HepG2 (cell line): ENCODE measurements around the gene NELFB. TPM values are rescaled to one million over a fixed set of nuclear protein-coding genes. Genes with fewer than 3 reads are reported as not detected.

Experiments
- ATAC-seq: fragments of 200-7000 bp; cut with Tn5 transposase; 3 replicates; pipeline ENCODE4 v1.9.1; 2020; ENCODE audit warnings: mild to moderate bottlenecking, moderate library complexity
- BruUV-seq: library from RNA; stranded (reverse); fragments of 400-500 nt; replicated peaks from 2 replicates; lab custom pipeline; 2021; lab: Mats Ljungman, UMichigan
- CTCF ChIA-PET: fragments of 300-600 bp; formaldehyde crosslinking; extraction: SDS; loops from one replicate; lab custom pipeline; 2021; ENCODE audit warnings: low total read pairs, inconsistent platforms, low intra/inter-chr PET ratio; lab: Yijun Ruan, JAX
- POLR2A ChIA-PET: fragments of 350-600 bp; sonication (Branson Sonifier 250); formaldehyde crosslinking; loops from one replicate; lab custom pipeline; 2020; ENCODE audit warnings: antibody characterized with exemption, inconsistent platforms; lab: Yijun Ruan, JAX
- DNase-seq: peaks from one replicate; pipeline ENCODE4 v3.0.0-alpha.2; 2015; ENCODE audit warnings: low spot score
- FAIRE-seq: peaks from 3 replicates; lab custom pipeline; 2011; peaks lifted over from hg19 to GRCh38; lab: Jason Lieb, UNC
- H2AFZ ChIP-seq: one replicate; pipeline ENCODE4 v1.6.1; 2011; ENCODE audit warnings: low read length, inconsistent platforms
- H3K27ac ChIP-seq: fragments of 300-600 bp; 3 replicates; pipeline ENCODE4 v1.8.0; 2011; ENCODE audit warnings: mixed run types, mild to moderate bottlenecking, mixed read lengths, low read length, inconsistent platforms; ENCODE audit not compliant: insufficient read depth; ENCODE audit errors: extremely low read length
- H3K27me3 ChIP-seq, 2 experiments: fragments of 200-600 bp in 1 of 2; 2 replicates in 1 of 2; 3 replicates in 1 of 2; pipeline versions ENCODE4 v1.6.0 to v1.8.0; 2011; ENCODE audit warnings: low read length in 2 of 2, mild to moderate bottlenecking in 2 of 2, moderate library complexity in 2 of 2, inconsistent platforms in 1 of 2; ENCODE audit not compliant: insufficient read depth in 2 of 2, control insufficient read depth in 1 of 2
- H3K36me3 ChIP-seq, 2 experiments: fragments of 200-600 bp in 1 of 2; replicated peaks in 1 of 2; 2 replicates in 1 of 2; 3 replicates in 1 of 2; pipeline versions ENCODE4 v1.5.1 to v1.8.0; 2011; ENCODE audit warnings: low read length in 2 of 2, inconsistent platforms in 1 of 2; ENCODE audit not compliant: insufficient read depth in 2 of 2, control insufficient read depth in 1 of 2
- H3K4me1 ChIP-seq: 2 replicates; pipeline ENCODE4 v1.5.1; 2012; ENCODE audit warnings: low read length, inconsistent platforms; ENCODE audit not compliant: insufficient read depth
- H3K4me2 ChIP-seq: 2 replicates; pipeline ENCODE4 v1.6.0; 2011; ENCODE audit warnings: low read depth, low read length, inconsistent platforms
- H3K4me3 ChIP-seq, 3 experiments: fragments of 200-600 bp in 1 of 3; sonication (generic), shearing (Covaris generic) in 1 of 3; replicated peaks in 1 of 3; 2 replicates each; pipeline ENCODE4 v1.5.1; 2011 to 2016; ENCODE audit warnings: low read length in 3 of 3, inconsistent platforms in 2 of 3, low read depth in 2 of 3, mild to moderate bottlenecking in 2 of 3, control low read depth in 1 of 3, mixed read lengths in 1 of 3; ENCODE audit not compliant: insufficient read depth in 1 of 3
- H3K79me2 ChIP-seq: one replicate; pipeline ENCODE4 v1.6.1; 2011; ENCODE audit warnings: low read length, inconsistent platforms; ENCODE audit not compliant: insufficient read depth
- H3K9ac ChIP-seq: 2 replicates; pipeline ENCODE4 v1.6.0; 2011; ENCODE audit warnings: mild to moderate bottlenecking, low read depth, low read length, inconsistent platforms; ENCODE audit not compliant: insufficient read depth
- H3K9me3 ChIP-seq: 2 replicates; pipeline ENCODE4 v1.5.1; 2012; ENCODE audit warnings: mild to moderate bottlenecking, low read length
- H4K20me1 ChIP-seq: 2 replicates; pipeline ENCODE4 v1.6.0; 2011; ENCODE audit warnings: inconsistent platforms, mild to moderate bottlenecking, low read length, moderate library complexity; ENCODE audit not compliant: insufficient read depth
- CAMTA2 ChIP-seq: sonication (generic); formaldehyde crosslinking; IDR thresholded peaks from 2 replicates; pipeline ENCODE4 v1.4.0; 2020; ENCODE audit warnings: mild to moderate bottlenecking, missing genetic modification reagents, borderline replicate concordance
- CSRNP2 ChIP-seq: sonication (generic); formaldehyde crosslinking; conservative IDR thresholded peaks from 2 replicates; pipeline ENCODE4 v1.8.0; 2022; ENCODE audit warnings: low read depth, missing genetic modification reagents
- HNRNPL ChIP-seq: fragments of 200-400 bp; formaldehyde crosslinking; IDR thresholded peaks from 2 replicates; pipeline ENCODE4 v1.6.1; 2017; ENCODE audit warnings: mild to moderate bottlenecking, low read depth, low read length
- NR1H2 ChIP-seq: sonication (generic); formaldehyde crosslinking; IDR thresholded peaks from 2 replicates; pipeline ENCODE4 v1.8.1; 2022; ENCODE audit warnings: low read depth, missing genetic modification reagents, borderline replicate concordance
- POLR2AphosphoS5 ChIP-seq: IDR thresholded peaks from 2 replicates; pipeline ENCODE4 v1.6.1; 2012; ENCODE audit warnings: low read depth, low read length
- ZNF331 ChIP-seq: sonication (generic); formaldehyde crosslinking; IDR thresholded peaks from 2 replicates; pipeline ENCODE4 v1.4.0; 2020; ENCODE audit warnings: missing genetic modification reagents
- ZNF383 ChIP-seq: sonication (generic); formaldehyde crosslinking; IDR thresholded peaks from 2 replicates; pipeline ENCODE4 v1.4.0; 2020; ENCODE audit warnings: missing genetic modification reagents, mild to moderate bottlenecking, borderline replicate concordance
- WGBS: methylation state at CpG from one replicate; pipeline ENCODE4 v1.1.6; 2017; ENCODE audit warnings: low lambda C conversion rate; 5-methylcytosine and 5-hydroxymethylcytosine counted together
- in situ Hi-C: cut with HindIII; loops from 2 replicates; pipeline ENCODE4 v1.10.0; 2017; ENCODE audit warnings: low pct_unique_long_range_greater_than_20kb; ENCODE audit not compliant: extremely low pct_ligation_motif_present
- intact Hi-C: fragments of 100-400 bp; cut with micrococcal nuclease; formaldehyde crosslinking; loops from one replicate; pipeline ENCODE4 v1.10.0; 2022; ENCODE audit not compliant: unreplicated experiment
- polyA plus RNA-seq, 8 experiments: library from polyadenylated mRNA; depleted of rRNA in 3 of 8; stranded (reverse) in 7 of 8; unstranded in 1 of 8; fragments of >200 nt; fragmentation: Illumina TruSeq in 4 of 8; extraction: Trizol in 4 of 8; gene quantifications; 2 replicates each; pipeline versions ENCODE4 v1.2.1 to v1.2.3, GENCODE V29; 2011 to 2016; ENCODE audit warnings: low read depth in 4 of 8, missing spikeins in 1 of 8, mixed read lengths in 1 of 8; ENCODE audit not compliant: insufficient read depth in 1 of 8
- total RNA-seq, 5 experiments: library from RNA; depleted of rRNA; stranded (reverse); fragments of >200 nt; fragmentation: Illumina TruSeq; extraction: Trizol; gene quantifications; 2 replicates each; pipeline ENCODE4 v1.2.3, GENCODE V29; 2016; ENCODE audit warnings: low read depth in 1 of 5

Gene NELFB
- total and polyA plus RNA-seq, 2 of the 13 experiments (the other 11 are each of a cell fraction or from before 2014, with no cell fraction given), result 26.5 to 45.8 TPM

- in situ Hi-C loops, result no loop called here
- Histone ChIP-seq H3K27ac (no peak overlapping the region), H3K9ac (no peak overlapping the region), H2AFZ (no peak overlapping the region), H3K9me3 (no peaks in the 10 kb centered on the region), H3K79me2 (no peaks in the 10 kb centered on the region), H4K20me1 (peaks cover 4% of the 10 kb centered on the region; the same call in 1 of the 2 replicates), H3K36me3 (no peaks in the 10 kb centered on the region), H3K27me3 (peaks cover 13 to 46% of the 10 kb centered on the region in 2 experiments), H3K4me1 (0 out of 2 replicates have a peak, but pooled peaks cover 5% of the 10 kb centered on the region), H3K4me3 (no peak overlapping the region), H3K4me2 (no peak overlapping the region)
- ATAC-seq, result no peak
- 26% methylated on average over 9 of the region's 24 CpGs for WGBS
- TF ChIP-seq NR1H2 (CRISPR knock-in tag), result no peak
- TF ChIP-seq HNRNPL, result 0 out of 2 replicates have a peak, but pooled peaks have one; percentile 12
- no peak for FAIRE-seq
- intact Hi-C loops, result no loop called here
- no peak for DNase-seq
- BruUV-seq, result no TSS peak
- ChIA-PET CTCF (no interaction called here), POLR2A (no interaction called here)
Observed at GRCh38 chr9:137320555-137321384, 65.6 kb downstream of the NELFB start.

- H3K4me2 ChIP-seq, result no peak overlapping the region
- H3K9me3 ChIP-seq, result no peaks in the 10 kb centered on the region
- intact Hi-C loops (no loop called here), in situ Hi-C loops (no loop called here)
- DNase-seq, result no peak
- H3K27ac ChIP-seq, result no peak overlapping the region
- FAIRE-seq, result no peak
- no peak for TF ChIP-seq ZNF331 (CRISPR knock-in tag)
- no peak for TF ChIP-seq POLR2AphosphoS5
- TF ChIP-seq CAMTA2, result no peak
- no peak for TF ChIP-seq ZNF383 (CRISPR knock-in tag)
- TF ChIP-seq CSRNP2, result no peak
- H3K36me3 ChIP-seq, result no peaks in the 10 kb centered on the region
- H3K79me2 ChIP-seq, result no peaks in the 10 kb centered on the region
- peaks cover 4% of the 10 kb centered on the region; the same call in 1 of the 2 replicates for H4K20me1 ChIP-seq
- no peak overlapping the region for H3K9ac ChIP-seq
- ChIA-PET CTCF (no interaction called here), POLR2A (no interaction called here)
- no peaks in the 10 kb centered on the region for H3K4me1 ChIP-seq
- BruUV-seq, result no TSS peak
- no peak overlapping the region for H3K4me3 ChIP-seq
- H3K27me3 ChIP-seq, result peaks cover 11 to 40% of the 10 kb centered on the region in 2 experiments
- ATAC-seq, result no peak
- WGBS, result 75% methylated on average over 8 of the region's 22 CpGs
- H2AFZ ChIP-seq, result no peak overlapping the region
Observed at GRCh38 chr9:137321726-137322361, 66.7 kb downstream of the NELFB start.
